GM19372 (cell line): ENCODE data around the gene ABCG5.
A peak's percentile ranks its signal among the peaks of the same experiment; 100 is the strongest.

Experiments
- ATAC-seq: cut with Tn5 transposase; IDR thresholded peaks from one replicate; pipeline ENCODE4 v1.9.1; 2021; ENCODE audit warnings: mild to moderate bottlenecking, low read depth, moderate library complexity; ENCODE audit not compliant: unreplicated experiment

Gene ABCG5

GRCh38 chr2:43838560-43839267 is at the start of gene ABCG5, which contains the start of gene ABCG8:
ABCG5 (minus strand) TSS chr2:43838839; CDS start chr2:43838679, 160 bp downstream.
ABCG8 (plus strand) TSS chr2:43838971; CDS start chr2:43839054, 83 bp downstream.
- ATAC-seq: no peak

DNA sequence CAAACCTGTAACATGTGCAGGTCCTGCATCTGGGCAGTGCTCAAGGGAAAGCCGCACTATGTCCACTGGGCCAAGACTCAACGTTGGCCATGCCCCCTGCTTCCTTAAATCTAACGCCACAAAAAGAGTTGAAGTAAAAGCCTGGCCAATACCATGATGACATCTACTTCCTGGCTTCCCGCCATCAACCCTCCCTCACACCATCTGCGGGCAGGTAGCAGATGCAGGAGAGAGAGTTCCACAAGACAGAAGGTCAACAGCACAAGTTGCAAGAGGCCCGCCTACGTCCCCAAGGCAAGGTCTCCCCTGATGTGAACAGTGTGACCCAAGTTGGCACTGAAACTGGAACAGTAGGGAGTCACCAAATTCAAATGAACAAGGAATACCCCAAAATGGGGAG is 48.5 kb upstream of the ABCG5 start:
- no peak for ATAC-seq

- ATAC-seq: no peak
Measured at GRCh38 chr2:43885132-43885632, 46.5 kb upstream of the ABCG5 start.

GRCh38 chr2:43884689-43885088 is 46.0 kb upstream of the ABCG5 start:
- ATAC-seq: no peak

- ATAC-seq: no peak
Measured at GRCh38 chr2:43882312-43882711, 43.7 kb upstream of the ABCG5 start.

- ATAC-seq: no peak
Measured at GRCh38 chr2:43880952-43881351, 42.3 kb upstream of the ABCG5 start.

DNA sequence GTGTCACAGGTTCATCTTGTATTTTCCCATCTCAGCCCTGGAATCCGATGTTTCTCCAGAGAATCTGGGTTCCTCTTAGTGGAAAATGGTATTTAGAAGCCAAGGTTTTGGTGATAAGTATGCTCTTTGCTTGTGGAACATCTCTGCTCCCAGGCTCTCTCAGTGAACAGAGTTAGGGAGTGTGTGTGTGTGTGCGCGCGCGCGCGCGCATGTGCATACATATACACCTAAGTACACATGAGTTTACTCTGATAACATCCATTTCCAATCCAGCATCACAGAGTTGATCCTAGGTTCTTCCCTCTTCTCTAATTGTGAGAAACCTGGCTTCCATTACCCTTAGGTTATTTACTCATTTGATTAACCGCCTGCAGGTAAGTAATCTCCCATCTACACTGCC is 41.8 kb upstream of the ABCG5 start:
- ATAC-seq: no peak

DNA sequence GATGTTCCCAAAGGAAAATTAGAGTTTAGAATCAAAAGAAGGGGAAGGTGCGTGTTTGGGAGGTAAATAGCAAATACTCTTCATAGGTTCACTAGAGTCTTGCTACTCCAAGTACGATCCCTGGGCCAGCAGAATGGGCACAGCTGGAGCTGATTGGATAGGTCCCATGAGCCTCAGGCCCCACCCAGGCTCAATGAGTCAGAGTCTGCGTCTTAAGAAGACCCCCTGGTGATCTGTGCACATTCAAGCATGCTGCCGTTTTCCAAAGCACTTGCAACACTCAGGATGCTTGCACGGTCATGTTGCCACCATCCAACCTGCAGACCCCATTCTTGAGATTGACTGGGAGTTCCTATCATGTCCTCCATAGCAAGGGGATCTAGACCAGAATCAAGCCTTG is 40.6 kb upstream of the ABCG5 start:
- ATAC-seq: no peak

DNA sequence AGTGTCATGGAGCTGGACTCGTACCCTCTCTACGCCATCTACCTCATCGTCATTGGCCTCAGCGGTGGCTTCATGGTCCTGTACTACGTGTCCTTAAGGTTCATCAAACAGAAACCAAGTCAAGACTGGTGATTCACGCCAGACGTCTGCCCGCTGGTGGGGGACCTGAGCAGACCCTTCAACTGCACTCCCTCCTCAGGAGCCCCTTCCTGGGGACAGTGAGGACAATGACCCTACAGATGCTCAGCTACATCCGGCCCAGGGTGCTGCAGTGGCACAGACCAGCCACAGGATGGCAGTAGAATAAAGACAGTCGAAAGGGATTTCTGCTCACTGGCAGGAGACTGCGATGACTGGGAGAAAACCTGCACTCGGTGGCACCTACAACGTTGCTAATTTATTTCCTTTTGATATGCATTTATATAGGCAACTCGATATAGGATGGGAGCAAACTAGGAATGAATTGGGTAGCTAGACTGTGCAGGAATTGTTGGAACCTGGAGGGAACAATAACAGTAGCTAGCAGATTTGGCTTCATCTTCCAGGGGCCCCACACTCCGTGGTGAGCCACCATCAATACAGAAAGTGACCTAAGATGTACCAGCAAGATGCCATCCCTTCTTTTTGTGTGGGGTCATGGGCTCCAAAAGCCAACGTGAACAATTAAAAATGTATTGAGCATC is 39.3 kb upstream of the ABCG5 start:
- peak; percentile 65 for ATAC-seq

GRCh38 chr2:43874776-43875451 is 36.3 kb upstream of the ABCG5 start:
- ATAC-seq: no peak

DNA sequence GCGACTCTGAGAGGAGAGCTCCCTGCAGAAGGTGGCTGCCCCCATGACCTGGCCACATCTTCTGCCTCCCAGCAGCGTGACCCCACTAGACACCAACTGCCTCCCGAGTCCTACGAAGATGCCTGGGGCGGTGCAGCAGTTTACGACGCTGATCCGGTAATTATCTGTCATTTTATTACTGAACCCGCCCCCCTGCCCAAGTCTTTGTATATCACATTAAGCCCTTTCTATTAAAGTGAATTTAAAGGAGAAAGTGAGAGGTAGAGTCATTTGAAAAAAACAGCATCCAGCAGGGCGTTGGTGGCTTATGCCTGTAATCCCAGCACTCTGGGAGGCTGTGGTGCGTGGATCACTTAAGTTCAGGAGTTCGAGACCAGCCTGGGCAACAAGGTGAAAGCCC is 33.5 kb upstream of the ABCG5 start:
- ATAC-seq: no peak

DNA sequence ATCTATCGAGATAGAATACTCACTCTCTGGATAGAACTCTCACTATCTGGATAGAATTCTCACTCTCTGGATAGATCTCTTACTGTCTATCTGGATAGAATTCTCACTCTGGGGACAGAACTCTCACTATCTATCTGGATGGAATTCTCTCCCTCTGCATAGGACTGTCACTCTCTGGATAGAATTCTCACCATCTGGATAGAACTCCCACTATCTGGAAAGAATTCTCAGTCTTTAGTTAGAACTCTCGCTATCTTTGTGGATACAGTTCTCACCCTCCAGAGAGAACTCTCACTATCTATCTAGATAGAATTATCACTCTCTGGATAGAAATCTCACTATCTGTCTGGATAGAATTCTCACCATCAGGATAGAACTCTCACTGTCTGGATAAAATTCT is 16.7 kb upstream of the ABCG5 start:
- no peak for ATAC-seq

DNA sequence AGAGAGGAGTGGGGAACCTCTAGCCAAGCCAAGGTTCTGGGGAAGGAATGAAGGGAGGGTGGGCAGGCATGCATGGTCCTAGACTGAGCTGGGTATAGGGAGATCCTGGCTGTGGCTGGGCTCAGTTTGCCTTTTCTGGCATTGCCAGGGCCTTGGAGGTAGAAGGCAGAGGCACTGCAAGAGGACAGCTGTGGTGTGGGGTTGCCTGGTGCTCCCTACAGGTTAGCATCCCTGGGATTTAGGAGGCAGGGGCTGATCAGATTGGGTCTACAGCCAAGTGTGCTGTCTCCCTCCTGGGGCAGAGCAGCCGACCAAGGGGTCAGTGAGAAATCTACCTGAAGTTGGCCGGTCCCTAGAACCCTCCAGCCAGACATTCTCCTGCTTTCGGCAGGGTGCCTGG is 16.0 kb upstream of the ABCG5 start:
- ATAC-seq: no peak

DNA sequence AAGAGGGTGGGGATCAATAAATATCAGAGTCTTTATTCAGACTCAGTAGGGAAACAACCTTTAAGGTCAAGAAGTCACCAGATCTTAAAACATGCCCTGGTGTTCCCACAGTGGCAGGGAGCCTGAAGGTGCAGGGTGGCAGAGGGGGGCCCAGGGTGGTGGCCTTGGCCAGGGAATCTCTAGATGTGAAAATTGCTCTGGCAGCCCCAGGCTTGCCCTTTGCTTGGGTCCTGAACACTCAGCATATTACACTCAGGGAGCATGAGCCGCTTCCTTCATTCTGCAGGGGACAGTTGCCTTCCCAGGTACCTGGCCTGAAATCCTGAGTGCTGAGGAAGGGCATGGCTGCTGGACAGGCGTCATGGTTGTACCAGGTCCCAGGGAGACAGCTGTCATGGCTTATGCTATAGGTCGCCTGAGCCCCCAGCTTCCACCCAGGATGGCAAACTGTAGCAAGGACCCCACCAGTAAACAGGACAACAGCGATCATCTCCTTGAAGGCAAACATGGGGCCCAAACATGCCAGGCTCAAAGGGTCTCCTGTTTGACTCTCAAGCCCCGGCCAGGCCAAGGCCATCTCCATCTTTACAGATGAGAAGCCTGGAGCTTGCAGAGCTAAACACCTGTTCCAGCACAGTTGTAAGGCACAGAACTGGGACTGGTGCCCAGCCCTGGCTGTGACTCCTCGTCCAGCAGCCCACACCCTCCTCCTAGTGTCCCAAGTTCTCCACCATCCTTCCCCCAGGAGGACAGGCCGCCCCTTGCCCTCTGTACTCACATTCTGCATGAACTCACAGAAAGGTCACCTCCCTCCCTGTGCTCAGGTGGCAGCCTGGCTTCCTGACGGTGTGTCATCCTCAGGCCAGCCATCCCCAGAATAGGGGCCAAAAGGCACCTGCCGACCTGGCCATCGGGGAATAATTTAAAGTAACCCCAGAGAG is 14.8 kb upstream of the ABCG5 start:
- no peak for ATAC-seq

DNA sequence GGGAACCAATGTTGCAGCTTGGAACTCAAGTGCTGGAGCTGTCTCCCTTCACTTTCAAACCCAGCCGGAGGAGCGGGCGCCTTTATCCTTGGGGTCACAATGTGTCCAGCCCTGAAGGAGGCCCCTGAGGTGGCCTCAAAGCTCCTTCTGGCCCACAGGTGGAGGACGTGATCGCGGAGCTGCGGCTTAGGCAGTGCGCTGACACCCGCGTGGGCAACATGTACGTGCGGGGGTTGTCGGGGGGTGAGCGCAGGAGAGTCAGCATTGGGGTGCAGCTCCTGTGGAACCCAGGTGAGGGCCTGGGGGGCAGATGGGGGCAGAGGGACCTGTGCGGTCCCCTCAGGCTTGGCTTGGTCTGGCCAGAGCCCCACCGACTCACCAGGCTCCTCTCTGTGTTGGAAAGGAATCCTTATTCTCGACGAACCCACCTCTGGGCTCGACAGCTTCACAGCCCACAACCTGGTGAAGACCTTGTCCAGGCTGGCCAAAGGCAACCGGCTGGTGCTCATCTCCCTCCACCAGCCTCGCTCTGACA is 13.6 kb upstream of the ABCG5 start:
- no peak for ATAC-seq

DNA sequence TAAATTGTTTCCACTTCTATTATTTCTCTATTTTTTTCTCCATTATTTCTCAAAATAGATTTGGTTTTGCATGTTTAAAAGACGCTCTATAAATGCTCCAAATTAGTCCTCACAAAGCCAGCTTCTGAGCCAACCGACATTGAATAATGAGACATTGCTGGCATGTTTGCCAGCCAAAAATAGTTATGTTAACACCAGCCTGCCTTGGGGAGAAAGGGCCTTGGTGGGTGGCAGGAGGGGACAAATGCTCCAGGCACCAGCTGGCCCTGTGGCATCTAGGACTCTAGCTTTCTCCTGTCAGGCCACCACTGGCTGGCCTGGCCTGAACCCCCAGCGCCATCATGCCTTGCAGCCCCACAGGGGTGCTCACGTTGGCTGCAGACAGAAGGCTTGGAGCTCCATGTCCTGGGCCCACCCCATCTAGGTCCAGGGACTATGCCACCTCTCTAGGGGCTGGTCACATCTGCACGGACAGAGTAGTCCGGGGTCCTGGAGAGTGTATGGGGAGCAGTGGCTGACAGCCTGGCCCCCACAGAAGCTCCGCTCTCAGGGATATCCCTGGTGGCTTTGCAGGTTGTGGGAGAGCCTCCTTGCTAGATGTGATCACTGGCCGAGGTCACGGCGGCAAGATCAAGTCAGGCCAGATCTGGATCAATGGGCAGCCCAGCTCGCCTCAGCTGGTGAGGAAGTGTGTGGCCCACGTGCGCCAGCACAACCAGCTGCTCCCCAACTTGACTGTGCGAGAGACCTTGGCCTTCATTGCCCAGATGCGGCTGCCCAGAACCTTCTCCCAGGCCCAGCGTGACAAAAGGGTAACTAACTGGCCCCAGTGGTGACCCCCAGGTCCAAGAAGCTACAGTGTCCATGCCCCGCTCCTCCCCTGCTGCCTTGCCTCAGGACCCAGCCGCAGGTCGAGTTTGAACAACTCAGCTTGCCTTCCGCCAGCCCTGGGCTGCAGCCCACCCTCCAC is 12.7 kb upstream of the ABCG5 start:
- no peak for ATAC-seq

GRCh38 chr2:43848214-43848613 is 9.6 kb upstream of the ABCG5 start:
- ATAC-seq: no peak

- no peak for ATAC-seq
Measured at GRCh38 chr2:43846140-43846793, 7.6 kb upstream of the ABCG5 start.
